ENCODE results near the gene NYAP1. TPM values are rescaled to one million over a fixed set of nuclear protein-coding genes. Genes with fewer than 3 reads are reported as not detected.

The NYAP1 gene
- total RNA-seq, 2 experiments from 2014 or later, result 0.23 to 0.32 TPM

DNA sequence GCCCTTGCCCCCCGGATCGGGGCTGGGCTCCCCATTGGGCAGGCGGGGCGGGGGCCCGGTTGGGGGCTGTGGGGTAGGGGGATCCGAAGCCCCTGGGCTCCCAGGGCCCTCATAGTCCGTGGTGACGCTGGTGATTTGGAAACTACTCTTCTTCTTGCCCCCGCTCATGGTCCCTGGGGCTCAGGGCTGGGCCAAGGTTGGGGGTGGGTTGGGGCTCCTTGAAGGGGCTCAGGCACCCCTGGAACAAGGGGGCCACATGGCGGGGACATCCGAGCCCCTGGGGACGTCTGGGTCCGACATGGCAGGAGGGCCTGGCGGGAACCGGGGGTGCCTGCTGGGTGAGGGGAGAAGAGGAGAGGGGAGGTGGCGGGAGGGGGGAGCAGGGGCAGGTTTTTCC is 5.9 kb upstream of the NYAP1 start:
- Mint-ChIP-seq H3K4me1 (peaks cover 54% of the 10 kb centered on the region), H3K4me3 (peak overlapping the region; percentile 98), H3K27ac (peak overlapping the region; percentile 93), H3K9me3 (no peaks in the 10 kb centered on the region), H3K27me3 (no peaks in the 10 kb centered on the region), H3K36me3 (ENCODE audit: low read depth) (peaks cover 43% of the 10 kb centered on the region)
- CTCF ChIA-PET, result interaction anchor here (0.6 to 1.4 kb wide), 6 partner anchors 9 to 250 kb away, joined by 3 to 4 read pairs (median 3); partner anchors contain the start of gene POP7
- POLR2A ChIA-PET, result interaction anchor here (0.6 kb wide), 1 partner anchor 65 kb away, joined by 3 read pairs; no protein-coding TSS in a partner anchor
- no peak for DNase-seq

DNA sequence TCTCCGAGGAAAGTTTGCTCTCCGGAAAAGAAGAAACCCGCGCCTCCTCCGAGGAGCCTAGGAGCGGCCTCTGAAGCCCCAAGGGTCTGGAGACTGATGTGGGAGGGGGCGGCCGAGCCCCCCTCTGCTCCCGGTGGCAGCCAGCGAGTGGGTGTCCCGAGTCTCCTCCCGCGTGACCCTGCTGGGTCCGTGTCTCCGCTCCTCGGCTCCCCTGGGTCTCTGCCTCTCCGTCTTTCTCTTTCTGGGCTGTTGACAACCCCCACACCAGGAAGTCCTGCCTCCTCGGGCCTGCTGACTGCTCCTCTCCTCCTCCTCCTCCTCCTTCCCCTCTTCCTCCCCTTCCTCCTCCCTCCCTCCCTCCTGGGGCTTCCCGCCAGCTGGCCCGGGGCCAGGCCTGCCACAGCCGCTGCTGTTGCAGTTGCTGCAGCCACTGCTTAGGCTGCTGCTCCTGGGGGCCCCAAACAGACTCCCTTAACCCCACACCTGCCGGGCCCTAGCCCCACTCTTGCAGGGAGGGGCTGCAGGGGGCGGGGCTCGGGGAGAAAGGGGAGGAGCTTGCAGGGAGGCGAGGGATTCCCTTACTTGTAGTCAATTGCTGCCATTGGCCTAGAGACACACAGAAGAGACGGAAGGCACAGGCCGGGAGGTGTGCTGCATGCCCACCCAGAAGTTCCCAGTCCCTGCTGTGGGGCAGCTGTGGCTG is 4.6 kb upstream of the NYAP1 start, which contains the start of gene TSC22D4:
TSS of gene TSC22D4 (minus strand) at position 257 of the 703 bp plus-strand sequence. CDS start 1,176 bp downstream, outside the sequence.
- DNase-seq, result peak; percentile 94
- Mint-ChIP-seq H3K4me3 (peak within 1 kb of the TSS; percentile 98), H3K27me3 (no peaks in the 10 kb centered on the region), H3K27ac (peak within 1 kb of the TSS; percentile 93), H3K9me3 (no peaks in the 10 kb centered on the region), H3K36me3 (ENCODE audit: low read depth) (peaks cover 34% of the 10 kb centered on the region), H3K4me1 (peaks cover 44% of the 10 kb centered on the region)
- POLR2A ChIA-PET, result no interaction called here
- CTCF ChIA-PET, result interaction anchor here (0.7 to 3.1 kb wide), 5 partner anchors 10 to 227 kb away, joined by 3 to 12 read pairs (median 3); partner anchors contain the start of gene POP7

DNA sequence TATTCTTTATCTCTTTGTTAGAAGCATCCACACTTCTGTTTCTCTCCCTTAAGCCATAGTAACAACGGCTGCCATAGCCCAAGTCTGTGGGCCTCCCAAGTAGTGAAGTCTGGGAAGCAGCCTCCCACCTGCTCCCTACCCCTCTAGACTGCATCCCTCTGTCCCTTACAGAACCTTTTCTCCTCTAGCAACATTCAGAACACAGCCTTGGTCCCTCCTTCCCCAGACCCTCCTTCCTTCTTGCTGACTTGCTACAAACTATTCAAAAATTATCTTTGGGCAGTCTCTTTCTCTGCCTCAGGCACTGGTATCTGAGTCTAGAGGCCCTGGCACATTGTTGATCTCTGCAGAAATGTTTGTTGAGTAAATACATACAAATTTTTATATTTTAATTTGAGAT is 2.3 kb upstream of the NYAP1 start:
- H3K36me3 Mint-ChIP-seq (ENCODE audit: low read depth), result peaks cover 16% of the 10 kb centered on the region
- H3K27me3 Mint-ChIP-seq, result no peaks in the 10 kb centered on the region
- peaks cover 34% of the 10 kb centered on the region for H3K4me1 Mint-ChIP-seq
- H3K9me3 Mint-ChIP-seq, result no peaks in the 10 kb centered on the region
- ChIA-PET CTCF (interaction anchor here (0.6 to 3.3 kb wide), 3 partner anchors 8 to 78 kb away, joined by 4 to 17 read pairs (median 12); no protein-coding TSS in a partner anchor), POLR2A (no interaction called here)
- H3K4me3 Mint-ChIP-seq, result no peak overlapping the region
- no peak overlapping the region for H3K27ac Mint-ChIP-seq
- DNase-seq, result no peak

DNA sequence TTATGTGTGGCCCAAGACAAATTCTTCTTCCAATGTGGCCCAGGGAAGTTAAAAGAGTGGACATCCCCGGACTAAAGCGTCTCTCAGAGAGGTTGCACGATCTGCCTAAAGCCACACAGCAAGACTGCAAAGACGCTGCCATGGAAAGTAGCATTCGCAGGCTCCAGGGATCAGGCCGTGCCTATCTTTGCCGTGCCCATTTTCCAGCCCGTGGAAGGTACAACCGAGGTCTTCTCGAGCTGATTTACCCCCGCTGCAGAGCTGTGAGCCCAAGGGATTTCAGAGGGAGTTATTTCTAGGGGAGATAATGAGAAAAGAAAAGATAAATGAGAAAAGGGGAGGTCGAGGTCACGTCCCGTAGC is 1.0 kb upstream of the NYAP1 start:
- ChIA-PET CTCF (interaction anchor here (0.6 to 3.3 kb wide), 25 partner anchors 9 to 153 kb away, joined by 3 to 17 read pairs (median 4); partner anchors contain the start of genes AGFG2, FBXO24, LRCH4 and ZCWPW1), POLR2A (no interaction called here)
- Mint-ChIP-seq H3K4me1 (peaks cover 27% of the 10 kb centered on the region), H3K27me3 (no peaks in the 10 kb centered on the region), H3K9me3 (no peaks in the 10 kb centered on the region), H3K4me3 (peak overlapping the region; percentile 83), H3K36me3 (ENCODE audit: low read depth) (peaks cover 7% of the 10 kb centered on the region), H3K27ac (peak overlapping the region; percentile 71)
- DNase-seq, result no peak

DNA sequence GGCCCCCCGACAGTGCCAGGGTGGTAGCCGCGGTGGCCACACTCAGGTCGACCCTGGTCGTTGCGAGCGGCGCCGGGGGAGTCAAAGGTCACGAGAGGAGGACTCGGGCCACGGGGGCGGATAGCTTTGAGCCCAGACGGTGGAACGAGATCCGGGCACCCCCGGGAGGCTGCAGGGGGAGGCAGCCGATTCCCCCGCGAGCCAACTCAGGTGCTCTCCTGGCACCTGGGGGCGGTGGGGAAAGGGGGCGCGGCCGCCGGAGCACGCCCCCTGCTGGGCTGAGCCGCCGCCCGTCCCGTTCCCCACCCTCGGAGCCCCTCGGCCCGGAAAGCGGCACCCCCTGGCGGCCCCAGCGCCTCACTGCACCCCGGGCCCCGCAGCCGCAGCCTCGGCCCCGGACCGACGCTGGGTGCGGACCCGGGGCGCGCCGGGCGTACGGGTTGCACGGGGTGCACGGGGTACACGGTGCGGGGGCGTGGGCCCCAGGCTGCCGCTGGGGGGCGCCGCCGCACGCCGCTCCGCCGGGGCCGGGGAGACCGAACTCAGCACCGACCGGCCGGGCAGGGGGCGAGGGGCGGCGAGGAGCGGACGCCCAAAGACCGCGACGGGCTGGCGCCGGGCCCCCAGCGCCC is 521 bp upstream of the NYAP1 start:
- Mint-ChIP-seq H3K27me3 (no peaks in the 10 kb centered on the region), H3K9me3 (no peaks in the 10 kb centered on the region), H3K27ac (peak overlapping the region; percentile 71), H3K36me3 (ENCODE audit: low read depth) (peaks cover 3% of the 10 kb centered on the region), H3K4me1 (peaks cover 27% of the 10 kb centered on the region), H3K4me3 (peak overlapping the region; percentile 83)
- DNase-seq, result peak; percentile 74
- ChIA-PET CTCF (interaction anchor here (0.6 to 3.3 kb wide), 25 partner anchors 9 to 152 kb away, joined by 3 to 17 read pairs (median 4); partner anchors contain the start of genes AGFG2, FBXO24, LRCH4 and ZCWPW1), POLR2A (no interaction called here)

DNA sequence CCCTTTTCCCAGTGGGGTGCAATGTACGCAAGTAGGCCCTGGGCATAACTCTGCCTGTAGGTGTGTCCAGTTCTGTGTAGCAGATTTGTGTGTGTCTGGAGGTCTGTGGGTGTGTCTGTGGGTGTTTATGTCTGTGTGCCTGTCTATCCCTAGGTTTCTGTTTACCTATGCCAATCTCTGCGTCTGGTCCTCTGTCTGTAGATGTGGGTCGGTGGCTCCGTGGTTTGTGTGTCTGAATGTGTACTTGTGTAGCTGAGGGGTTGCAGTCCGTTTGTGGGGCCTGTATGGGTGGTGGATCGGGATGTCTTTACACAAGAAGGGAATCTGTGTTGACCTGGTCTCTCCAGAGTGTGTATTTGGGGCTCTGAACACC is 932 bp downstream of the NYAP1 start:
- no peak for DNase-seq
- no peaks in the 10 kb centered on the region for H3K36me3 Mint-ChIP-seq (ENCODE audit: low read depth)
- no peaks in the 10 kb centered on the region for H3K27me3 Mint-ChIP-seq
- ChIA-PET POLR2A (no interaction called here), CTCF (interaction anchor here (1.1 to 1.4 kb wide), 3 partner anchors 9 to 19 kb away, joined by 3 to 4 read pairs (median 3); no protein-coding TSS in a partner anchor)
- no peaks in the 10 kb centered on the region for H3K9me3 Mint-ChIP-seq
- no peak overlapping the region for H3K4me3 Mint-ChIP-seq
- no peak overlapping the region for H3K27ac Mint-ChIP-seq
- H3K4me1 Mint-ChIP-seq, result peaks cover 26% of the 10 kb centered on the region

DNA sequence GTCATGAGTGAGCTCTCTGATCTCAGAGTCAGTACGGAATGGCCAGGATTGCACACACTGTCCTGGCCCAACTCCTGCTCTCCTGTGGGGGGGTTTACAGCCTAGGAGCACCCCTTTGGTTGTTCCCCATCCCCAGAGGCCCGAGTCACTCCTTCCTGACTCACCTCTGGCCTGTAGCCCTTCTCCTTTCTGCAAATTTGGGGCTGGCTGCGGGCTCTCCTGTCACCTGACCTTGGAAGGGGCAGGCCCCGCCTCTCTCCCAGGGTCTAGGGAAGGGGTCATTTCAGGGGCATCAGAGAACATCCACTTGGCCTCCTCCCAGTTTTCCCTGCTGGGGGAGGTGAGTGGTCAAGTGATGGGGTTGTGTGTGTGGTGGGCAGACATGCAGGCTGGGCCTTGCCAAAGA is 1.7 kb downstream of the NYAP1 start:
- no peaks in the 10 kb centered on the region for H3K9me3 Mint-ChIP-seq
- ChIA-PET POLR2A (no interaction called here), CTCF (interaction anchor here (1.1 to 1.4 kb wide), 4 partner anchors 8 to 81 kb away, joined by 3 to 4 read pairs (median 4); no protein-coding TSS in a partner anchor)
- no peaks in the 10 kb centered on the region for H3K36me3 Mint-ChIP-seq (ENCODE audit: low read depth)
- H3K4me3 Mint-ChIP-seq, result no peak overlapping the region
- no peaks in the 10 kb centered on the region for H3K27me3 Mint-ChIP-seq
- peaks cover 24% of the 10 kb centered on the region for H3K4me1 Mint-ChIP-seq
- peak overlapping the region; percentile 9 for H3K27ac Mint-ChIP-seq
- DNase-seq, result no peak

DNA sequence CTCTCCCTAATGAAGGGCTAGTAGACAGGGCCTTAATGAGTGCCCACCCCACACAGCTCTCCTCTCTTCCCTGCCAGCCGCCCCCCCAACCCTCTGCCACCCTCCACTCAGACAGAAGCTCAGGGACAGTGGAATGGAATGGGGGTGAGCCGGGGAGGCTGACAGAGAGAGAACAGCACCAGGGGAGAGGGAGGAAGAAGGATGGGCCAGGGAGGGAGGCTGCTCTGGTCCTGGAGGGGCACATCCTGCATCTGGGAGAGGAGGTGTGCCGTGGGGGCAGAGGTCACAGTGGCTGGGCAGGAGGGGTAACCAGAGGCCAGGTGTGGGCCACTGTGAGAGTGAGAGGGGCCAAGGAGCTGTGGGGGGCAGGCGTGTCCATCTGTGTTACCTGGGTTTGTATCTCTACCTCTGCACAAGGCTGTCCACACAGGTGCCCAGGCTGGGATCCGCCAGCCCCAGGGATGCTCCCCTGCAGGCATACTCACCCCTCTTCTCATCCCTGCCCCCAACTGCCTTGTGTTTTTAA is 2.4 kb downstream of the NYAP1 start:
- Mint-ChIP-seq H3K27ac (no peak overlapping the region), H3K4me3 (no peak overlapping the region), H3K4me1 (peaks cover 24% of the 10 kb centered on the region), H3K27me3 (no peaks in the 10 kb centered on the region), H3K36me3 (ENCODE audit: low read depth) (no peaks in the 10 kb centered on the region), H3K9me3 (no peaks in the 10 kb centered on the region)
- ChIA-PET POLR2A (no interaction called here), CTCF (interaction anchor here (0.5 to 1.2 kb wide), 2 partner anchors 81 to 641 kb away, joined by 4 to 6 read pairs; no protein-coding TSS in a partner anchor)
- no peak for DNase-seq

DNA sequence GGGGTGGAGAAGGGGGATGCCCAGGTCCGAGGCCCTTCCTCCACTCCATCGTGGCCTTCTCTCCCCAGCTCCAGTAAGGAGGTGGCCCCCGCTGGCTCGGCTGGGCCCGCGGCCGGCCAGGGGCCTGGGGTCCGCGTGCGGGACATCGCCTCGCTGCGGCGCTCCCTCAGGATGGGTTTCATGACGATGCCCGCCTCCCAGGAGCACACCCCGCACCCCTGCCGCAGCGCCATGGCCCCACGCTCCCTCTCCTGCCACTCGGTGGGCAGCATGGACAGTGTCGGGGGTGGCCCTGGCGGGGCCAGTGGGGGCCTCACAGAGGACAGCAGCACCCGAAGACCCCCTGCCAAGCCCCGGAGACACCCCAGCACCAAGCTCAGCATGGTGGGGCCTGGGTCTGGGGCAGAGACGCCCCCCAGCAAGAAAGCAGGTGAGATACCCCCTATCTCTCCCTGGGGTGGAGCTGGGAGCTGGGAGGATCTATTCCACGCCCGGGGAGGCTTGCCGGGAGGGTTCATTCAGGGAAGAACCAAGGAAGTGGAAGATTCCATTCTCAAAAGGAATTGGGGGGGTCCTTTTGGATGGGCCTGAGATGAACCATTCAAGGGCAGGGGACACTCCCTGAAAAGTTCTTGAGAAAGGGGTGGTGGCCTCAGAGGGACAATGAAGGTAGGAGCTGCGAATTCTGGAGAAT is 3.2 kb downstream of the NYAP1 start:
- DNase-seq, result no peak
- Mint-ChIP-seq H3K9me3 (no peaks in the 10 kb centered on the region), H3K27ac (no peak overlapping the region), H3K4me3 (no peak overlapping the region), H3K36me3 (ENCODE audit: low read depth) (no peaks in the 10 kb centered on the region), H3K27me3 (no peaks in the 10 kb centered on the region), H3K4me1 (peaks cover 20% of the 10 kb centered on the region)
- ChIA-PET POLR2A (interaction anchor here (0.6 kb wide), 1 partner anchor 29 kb away, joined by 7 read pairs; no protein-coding TSS in a partner anchor), CTCF (interaction anchor here (0.5 to 1.1 kb wide), 3 partner anchors 17 to 642 kb away, joined by 3 to 6 read pairs (median 4); no protein-coding TSS in a partner anchor)

DNA sequence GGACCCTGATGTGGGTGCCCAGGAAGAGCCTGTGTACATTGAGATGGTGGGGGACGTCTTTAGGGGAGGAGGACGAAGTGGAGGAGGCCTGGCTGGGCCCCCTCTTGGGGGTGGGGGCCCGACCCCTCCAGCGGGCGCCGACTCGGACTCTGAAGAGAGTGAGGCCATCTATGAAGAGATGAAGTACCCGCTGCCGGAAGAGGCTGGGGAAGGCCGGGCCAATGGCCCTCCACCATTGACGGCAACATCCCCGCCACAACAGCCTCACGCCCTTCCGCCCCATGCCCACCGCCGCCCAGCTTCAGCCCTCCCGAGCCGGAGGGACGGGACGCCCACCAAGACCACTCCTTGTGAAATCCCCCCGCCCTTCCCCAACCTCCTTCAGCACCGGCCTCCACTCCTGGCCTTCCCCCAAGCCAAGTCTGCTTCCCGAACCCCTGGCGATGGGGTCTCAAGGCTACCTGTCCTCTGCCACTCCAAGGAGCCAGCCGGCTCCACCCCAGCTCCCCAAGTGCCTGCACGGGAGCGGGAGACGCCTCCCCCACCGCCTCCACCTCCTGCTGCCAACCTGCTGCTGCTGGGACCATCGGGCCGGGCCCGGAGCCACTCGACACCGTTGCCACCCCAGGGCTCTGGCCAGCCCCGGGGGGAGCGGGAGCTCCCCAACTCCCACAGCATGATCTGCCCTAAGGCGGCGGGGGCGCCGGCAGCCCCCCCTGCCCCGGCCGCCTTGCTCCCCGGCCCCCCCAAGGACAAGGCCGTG is 4.8 kb downstream of the NYAP1 start:
- no peak overlapping the region for H3K4me3 Mint-ChIP-seq
- H3K9me3 Mint-ChIP-seq, result no peaks in the 10 kb centered on the region
- no peak overlapping the region for H3K27ac Mint-ChIP-seq
- H3K27me3 Mint-ChIP-seq, result peaks cover 3% of the 10 kb centered on the region
- POLR2A ChIA-PET, result no interaction called here
- no peak for DNase-seq
- CTCF ChIA-PET, result interaction anchor here (2.7 kb wide), 1 partner anchor 8 kb away, joined by 12 read pairs; the partner anchor contains the start of gene TSC22D4
- no peaks in the 10 kb centered on the region for H3K36me3 Mint-ChIP-seq (ENCODE audit: low read depth)
- peaks cover 23% of the 10 kb centered on the region for H3K4me1 Mint-ChIP-seq

DNA sequence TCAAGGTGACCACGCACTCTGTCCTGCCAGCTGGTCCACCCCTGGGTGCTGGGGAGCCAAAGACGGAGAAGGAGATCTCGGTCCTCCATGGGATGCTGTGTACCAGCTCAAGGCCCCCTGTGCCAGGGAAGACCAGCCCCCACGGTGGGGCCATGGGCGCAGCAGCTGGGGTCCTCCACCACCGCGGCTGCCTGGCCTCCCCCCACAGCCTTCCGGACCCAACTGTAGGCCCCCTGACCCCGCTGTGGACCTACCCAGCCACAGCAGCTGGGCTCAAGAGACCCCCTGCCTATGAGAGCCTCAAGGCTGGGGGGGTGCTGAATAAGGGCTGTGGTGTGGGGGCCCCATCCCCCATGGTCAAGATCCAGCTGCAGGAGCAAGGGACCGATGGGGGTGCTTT is 5.4 kb downstream of the NYAP1 start:
- Mint-ChIP-seq H3K27me3 (peaks cover 3% of the 10 kb centered on the region), H3K4me1 (peaks cover 26% of the 10 kb centered on the region), H3K27ac (no peak overlapping the region), H3K4me3 (no peak overlapping the region), H3K36me3 (ENCODE audit: low read depth) (no peaks in the 10 kb centered on the region), H3K9me3 (no peaks in the 10 kb centered on the region)
- no peak for DNase-seq
- CTCF ChIA-PET, result interaction anchor here (2.7 kb wide), 1 partner anchor 9 kb away, joined by 12 read pairs; the partner anchor contains the start of gene TSC22D4
- POLR2A ChIA-PET, result no interaction called here

DNA sequence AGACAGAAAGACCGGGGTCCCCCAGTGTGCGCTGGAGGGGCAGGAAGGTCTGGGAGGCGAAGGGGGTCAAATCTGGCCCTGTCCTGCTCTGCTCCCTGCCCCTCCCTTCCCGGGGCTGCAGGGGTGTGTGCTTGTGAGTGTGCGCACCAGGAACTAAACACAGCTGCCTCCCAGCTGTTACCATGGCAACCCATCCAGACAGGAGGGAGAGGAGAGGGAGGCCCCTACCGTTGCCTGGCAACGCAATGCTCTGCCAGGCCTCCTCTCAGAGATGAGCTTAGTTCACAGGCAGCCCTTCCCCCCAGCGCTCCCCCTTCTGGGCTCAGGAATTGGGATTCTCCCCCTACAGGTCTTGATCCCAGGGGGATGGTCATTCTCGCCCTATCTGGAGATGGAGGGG is 6.1 kb downstream of the NYAP1 start:
- H3K27ac Mint-ChIP-seq, result no peak overlapping the region
- peaks cover 24% of the 10 kb centered on the region for H3K4me1 Mint-ChIP-seq
- CTCF ChIA-PET, result interaction anchor here (2.7 kb wide), 1 partner anchor 9 kb away, joined by 12 read pairs; the partner anchor contains the start of gene TSC22D4
- peaks cover 4% of the 10 kb centered on the region for H3K27me3 Mint-ChIP-seq
- no peak overlapping the region for H3K4me3 Mint-ChIP-seq
- H3K9me3 Mint-ChIP-seq, result no peaks in the 10 kb centered on the region
- DNase-seq, result peak; percentile 70
- H3K36me3 Mint-ChIP-seq (ENCODE audit: low read depth), result no peaks in the 10 kb centered on the region
- POLR2A ChIA-PET, result no interaction called here

Measured in activated CD4-positive, alpha-beta T cell treated with anti-CD3 and anti-CD28 coated beads, Interleukin-2, amount 10 ng/mL, durations not matched to agents 7 days and 5 days (primary cell).